Neuronal stem cell (in vitro differentiated cells): ENCODE results near the gene DLG2.

Experiments used
- DNase-seq: peaks from one replicate; pipeline ENCODE4 v3.0.0-alpha.2; 2013; ENCODE audit warnings: low spot score
- H2AFZ ChIP-seq: one replicate; pipeline ENCODE4 v1.6.1; 2013; ENCODE audit warnings: mild to moderate bottlenecking, low read length, inconsistent platforms
- H2AK5ac ChIP-seq: 2 replicates; pipeline ENCODE4 v1.6.1; 2013; ENCODE audit warnings: low read depth, mild to moderate bottlenecking, inconsistent platforms, low read length, moderate library complexity, mixed read lengths
- H2BK120ac ChIP-seq: 2 replicates; pipeline ENCODE4 v1.6.1; 2013; ENCODE audit warnings: low read depth, mild to moderate bottlenecking, inconsistent platforms, low read length, moderate library complexity, mixed read lengths
- H2BK12ac ChIP-seq: one replicate; pipeline ENCODE4 v1.6.1; 2013; ENCODE audit warnings: low read length, inconsistent platforms
- H2BK15ac ChIP-seq: 2 replicates; pipeline ENCODE4 v1.6.1; 2013; ENCODE audit warnings: mild to moderate bottlenecking, low read length, inconsistent platforms, mixed read lengths
- H2BK5ac ChIP-seq: one replicate; pipeline ENCODE4 v1.6.1; 2013; ENCODE audit warnings: inconsistent platforms, mild to moderate bottlenecking, low read length, moderate library complexity
- H3K14ac ChIP-seq: one replicate; pipeline ENCODE4 v1.6.1; 2013; ENCODE audit warnings: low read length, inconsistent platforms
- H3K18ac ChIP-seq: 2 replicates; pipeline ENCODE4 v1.6.1; 2013; ENCODE audit warnings: low read length, inconsistent platforms
- H3K23ac ChIP-seq: 2 replicates; pipeline ENCODE4 v1.6.1; 2013; ENCODE audit warnings: low read depth, mild to moderate bottlenecking, mixed read lengths, low read length, inconsistent platforms; ENCODE audit not compliant: poor library complexity
- H3K27ac ChIP-seq: replicated peaks from 3 replicates; pipeline ENCODE4 v1.5.1; 2013; ENCODE audit warnings: low read length, inconsistent platforms
- H3K27me3 ChIP-seq, 3 experiments: 2 replicates each; pipeline ENCODE4 v1.6.1; 2013; ENCODE audit warnings: low read length in 3 of 3, mild to moderate bottlenecking in 2 of 3, inconsistent platforms in 1 of 3, low read depth in 1 of 3, mixed read lengths in 1 of 3, moderate library complexity in 1 of 3; ENCODE audit not compliant: control insufficient read depth in 3 of 3, insufficient read depth in 3 of 3
- H3K36me3 ChIP-seq, 2 donors: replicated peaks in 1 of 2; 2 replicates each; pipeline ENCODE4 v1.6.1; 2013; ENCODE audit warnings: low read length in 2 of 2; ENCODE audit not compliant: control insufficient read depth in 2 of 2, insufficient read depth in 2 of 2
- H3K4ac ChIP-seq: 2 replicates; pipeline ENCODE4 v1.6.1; 2013; ENCODE audit warnings: inconsistent platforms, mild to moderate bottlenecking, low read length, moderate library complexity
- H3K4me1 ChIP-seq, 2 donors: 1 replicate in 1 of 2; 2 replicates in 1 of 2; pipeline ENCODE4 v1.6.1; 2013; ENCODE audit warnings: low read length in 2 of 2, low read depth in 1 of 2; ENCODE audit not compliant: control insufficient read depth in 2 of 2, insufficient read depth in 1 of 2
- H3K4me2 ChIP-seq: one replicate; pipeline ENCODE4 v1.6.1; 2013; ENCODE audit warnings: mild to moderate bottlenecking, low read length, inconsistent platforms; ENCODE audit not compliant: insufficient read depth, poor library complexity, severe bottlenecking
- H3K4me3 ChIP-seq, 2 donors: 2 replicates each; pipeline ENCODE4 v1.5.1; 2013; ENCODE audit warnings: low read length in 2 of 2, mild to moderate bottlenecking in 2 of 2, inconsistent platforms in 1 of 2, moderate library complexity in 1 of 2
- H3K79me1 ChIP-seq: one replicate; pipeline ENCODE4 v1.6.1; 2013; ENCODE audit warnings: low read depth, mild to moderate bottlenecking, inconsistent platforms, low read length, moderate library complexity
- H3K9ac ChIP-seq: one replicate; pipeline ENCODE4 v1.6.1; 2013; ENCODE audit warnings: mild to moderate bottlenecking, low read depth, low read length, inconsistent platforms; ENCODE audit not compliant: poor library complexity
- H3K9me3 ChIP-seq, 2 donors: replicated peaks in 1 of 2; 2 replicates each; pipeline versions ENCODE3 to v1.6.1; 2013; ENCODE audit warnings: low read length in 2 of 2, mild to moderate bottlenecking in 2 of 2, inconsistent platforms in 1 of 2, low read depth in 1 of 2, mixed read lengths in 1 of 2, moderate library complexity in 1 of 2; ENCODE audit not compliant: control insufficient read depth in 2 of 2, insufficient read depth in 1 of 2
- H4K8ac ChIP-seq: one replicate; pipeline ENCODE4 v1.6.1; 2013; ENCODE audit warnings: low read depth, mild to moderate bottlenecking, inconsistent platforms, low read length, moderate library complexity
- H4K91ac ChIP-seq: one replicate; pipeline ENCODE4 v1.6.1; 2013; ENCODE audit warnings: low read length, low read depth, mild to moderate bottlenecking, inconsistent platforms; ENCODE audit not compliant: poor library complexity
- WGBS, 2 donors: extraction: QIAGEN DNeasy Blood & Tissue Kit; methylation state at CpG; one replicate each; pipeline ENCODE4 v1.1.7; 2013; ENCODE audit warnings: missing lambda C conversion rate in 2 of 2, mixed read lengths in 1 of 2; ENCODE audit not compliant: insufficient read length in 2 of 2, insufficient replicate concordance in 1 of 2; ENCODE audit errors: extremely low coverage in 2 of 2; 5-methylcytosine and 5-hydroxymethylcytosine counted together

Gene DLG2

GRCh38 chr11:85663753-85664614 is 36.8 kb upstream of the DLG2 start:
- Histone ChIP-seq H3K4me3 (peak overlapping the region; percentile 84 to 97), H3K9ac (peak overlapping the region; percentile 98), H3K27ac (peak overlapping the region; percentile 92), H3K9me3 (no peaks in the 10 kb centered on the region), H3K23ac (peak overlapping the region; percentile 97), H3K4me1 (peaks cover 0 to 10% of the 10 kb centered on the region in 2 donors), H3K36me3 (peaks cover 3 to 48% of the 10 kb centered on the region in 2 donors), H3K4me2 (peak overlapping the region; percentile 53), H2BK5ac (peak overlapping the region; percentile 96), H3K79me1 (no peaks in the 10 kb centered on the region), H2BK15ac (peak overlapping the region; percentile 64), H2AK5ac (peak overlapping the region; percentile 91), H2BK120ac (no peak overlapping the region), H3K14ac (peak overlapping the region; percentile 96), H3K18ac (peak overlapping the region; percentile 98), H4K91ac (no peak overlapping the region), H3K27me3 (no peaks in the 10 kb centered on the region), H2BK12ac (peak overlapping the region; percentile 22), H4K8ac (no peak overlapping the region), H3K4ac (no peak overlapping the region), H2AFZ (peak overlapping the region; percentile 87)
- WGBS, 2 donors = no CpG with 5 or more reads among the region's 73 CpGs
- peak; percentile 69 for DNase-seq

- H3K9ac ChIP-seq = no peak overlapping the region
- peaks cover 0 to 10% of the 10 kb centered on the region in 2 donors for H3K4me1 ChIP-seq
Measured at GRCh38 chr11:85663080-85663752, 36.1 kb upstream of the DLG2 start.

GRCh38 chr11:85661972-85662664 is 35.0 kb upstream of the DLG2 start:
- Histone ChIP-seq H3K14ac (no peak overlapping the region), H4K91ac (no peak overlapping the region), H3K4me3 (peak overlapping the region in 1 of 2 donors; percentile 84), H3K4ac (no peak overlapping the region), H3K23ac (no peak overlapping the region), H2BK15ac (no peak overlapping the region), H3K4me2 (peak overlapping the region; percentile 49), H2AFZ (no peak overlapping the region), H3K18ac (no peak overlapping the region), H3K9me3 (no peaks in the 10 kb centered on the region), H3K27ac (no peak overlapping the region), H3K9ac (no peak overlapping the region), H3K36me3 (peaks cover 3 to 66% of the 10 kb centered on the region in 2 donors), H2BK120ac (no peak overlapping the region), H2BK12ac (no peak overlapping the region), H2BK5ac (no peak overlapping the region), H3K4me1 (peaks cover 0 to 10% of the 10 kb centered on the region in 2 donors), H3K79me1 (no peaks in the 10 kb centered on the region), H4K8ac (no peak overlapping the region), H2AK5ac (no peak overlapping the region), H3K27me3 (no peaks in the 10 kb centered on the region)
- DNase-seq = no peak
- WGBS, 2 donors = no CpG with 5 or more reads among the region's 4 CpGs

More at GRCh38 chr11:85663080-85663752, 36.1 kb upstream of the DLG2 start:
- Histone ChIP-seq H3K4me2 (peak overlapping the region; percentile 53), H3K36me3 (peaks cover 3 to 55% of the 10 kb centered on the region in 2 donors), H2BK5ac (no peak overlapping the region), H3K4ac (no peak overlapping the region), H2BK15ac (no peak overlapping the region), H3K27me3 (no peaks in the 10 kb centered on the region), H2BK12ac (no peak overlapping the region), H2BK120ac (no peak overlapping the region), H3K14ac (no peak overlapping the region), H2AK5ac (no peak overlapping the region), H2AFZ (no peak overlapping the region), H3K23ac (no peak overlapping the region), H3K27ac (no peak overlapping the region), H3K79me1 (no peaks in the 10 kb centered on the region), H3K4me3 (peak overlapping the region; percentile 84 to 97), H3K18ac (no peak overlapping the region), H4K91ac (no peak overlapping the region), H3K9me3 (no peaks in the 10 kb centered on the region), H4K8ac (no peak overlapping the region)
- WGBS, 2 donors = no CpG with 5 or more reads among the region's 10 CpGs
- no peak for DNase-seq
